GOT3 (cell line): ENCODE data around the gene ANKRD52.
"Not testable (repeated sequence)": the region's sequence is repeated elsewhere in the genome, so short reads cannot be mapped to it uniquely, and the experiment has no call there.

Experiments used
- DNase-seq: peaks from one replicate; lab custom pipeline; 2025; ENCODE audit warnings: mixed read lengths; lab: John Stamatoyannopoulos, UW

Gene ANKRD52

GRCh38 chr12:56272468-56272867 lies 14.3 kb upstream of the ANKRD52 start:
- not testable (repeated sequence) for DNase-seq

GRCh38 chr12:56271031-56271430 lies 12.8 kb upstream of the ANKRD52 start:
- DNase-seq, result no peak

- no peak for DNase-seq
These were observed 9.4 kb upstream of the ANKRD52 start for GRCh38 chr12:56267443-56268071.

- peak; percentile 44 for DNase-seq
These were observed 8.7 kb upstream of the ANKRD52 start, which contains the start of gene COQ10A for GRCh38 chr12:56266693-56267442. TSS of gene COQ10A (plus strand) at chr12:56266942. CDS start at chr12:56267119, 177 bp downstream.

- not testable (repeated sequence) for DNase-seq
These were observed 8.0 kb upstream of the ANKRD52 start for GRCh38 chr12:56266068-56266692.

GRCh38 chr12:56262955-56263354 lies 4.8 kb upstream of the ANKRD52 start:
- not testable (repeated sequence) for DNase-seq

- no peak for DNase-seq
These were observed 3.5 kb upstream of the ANKRD52 start for GRCh38 chr12:56261503-56262232.

GRCh38 chr12:56260921-56261320 lies 2.7 kb upstream of the ANKRD52 start:
- DNase-seq, result no peak

GRCh38 chr12:56260380-56260779 lies 2.2 kb upstream of the ANKRD52 start:
- DNase-seq, result no peak

GRCh38 chr12:56258820-56259183 lies 618 bp upstream of the ANKRD52 start:
- no peak for DNase-seq

- no peak for DNase-seq
These were observed 605 bp downstream of the ANKRD52 start for GRCh38 chr12:56257491-56258067.

- DNase-seq, result no peak
These were observed 1.1 kb downstream of the ANKRD52 start for GRCh38 chr12:56257071-56257470.

GRCh38 chr12:56256326-56256960 lies 1.7 kb downstream of the ANKRD52 start:
- no peak for DNase-seq

- DNase-seq, result no peak
These were observed 2.5 kb downstream of the ANKRD52 start for GRCh38 chr12:56255671-56256070.

GRCh38 chr12:56253091-56253490 lies 5.1 kb downstream of the ANKRD52 start:
- no peak for DNase-seq

GRCh38 chr12:56252649-56253048 lies 5.5 kb downstream of the ANKRD52 start:
- DNase-seq, result no peak

- DNase-seq, result no peak
These were observed 9.5 kb downstream of the ANKRD52 start for GRCh38 chr12:56248711-56249110.

GRCh38 chr12:56247923-56248322 lies 10.3 kb downstream of the ANKRD52 start:
- DNase-seq, result no peak

- no peak for DNase-seq
These were observed 13.7 kb downstream of the ANKRD52 start for GRCh38 chr12:56244494-56244893.

GRCh38 chr12:56243731-56244181 lies 14.4 kb downstream of the ANKRD52 start:
- no peak for DNase-seq

GRCh38 chr12:56242986-56243385 lies 15.2 kb downstream of the ANKRD52 start:
- no peak for DNase-seq
